PC-9 (cell line): ENCODE results near the gene PLEKHH3.

Experiments used
- CTCF ChIP-seq: fragments of 200-600 bp; sonication (generic); conservative IDR thresholded peaks from 2 replicates; pipeline ENCODE4 v1.6.1; 2017; ENCODE audit warnings: mixed run types, antibody characterized with exemption, mild to moderate bottlenecking, moderate library complexity
- EZH2 ChIP-seq: fragments of 200-600 bp; sonication (generic); IDR thresholded peaks from 2 replicates; pipeline ENCODE4 v1.8.0; 2017; ENCODE audit warnings: antibody characterized with exemption, low read depth

GRCh38 chr17:42678951-42679491, 2.2 kb upstream of the PLEKHH3 start:
- TF ChIP-seq CTCF (no peak), EZH2 (no peak)
